T-helper 2 cell (primary cell): Measurements from ENCODE around the gene CTSZ.
"Not testable (repeated sequence)": the region's sequence is repeated elsewhere in the genome, so short reads cannot be mapped to it uniquely, and the experiment has no call there.

Experiments
- DNase-seq, 5 experiments: peaks; one replicate each; pipeline versions ENCODE4 v3.0.0 to v3.0.0-alpha.2; 2012 to 2022

CTSZ gene

DNA sequence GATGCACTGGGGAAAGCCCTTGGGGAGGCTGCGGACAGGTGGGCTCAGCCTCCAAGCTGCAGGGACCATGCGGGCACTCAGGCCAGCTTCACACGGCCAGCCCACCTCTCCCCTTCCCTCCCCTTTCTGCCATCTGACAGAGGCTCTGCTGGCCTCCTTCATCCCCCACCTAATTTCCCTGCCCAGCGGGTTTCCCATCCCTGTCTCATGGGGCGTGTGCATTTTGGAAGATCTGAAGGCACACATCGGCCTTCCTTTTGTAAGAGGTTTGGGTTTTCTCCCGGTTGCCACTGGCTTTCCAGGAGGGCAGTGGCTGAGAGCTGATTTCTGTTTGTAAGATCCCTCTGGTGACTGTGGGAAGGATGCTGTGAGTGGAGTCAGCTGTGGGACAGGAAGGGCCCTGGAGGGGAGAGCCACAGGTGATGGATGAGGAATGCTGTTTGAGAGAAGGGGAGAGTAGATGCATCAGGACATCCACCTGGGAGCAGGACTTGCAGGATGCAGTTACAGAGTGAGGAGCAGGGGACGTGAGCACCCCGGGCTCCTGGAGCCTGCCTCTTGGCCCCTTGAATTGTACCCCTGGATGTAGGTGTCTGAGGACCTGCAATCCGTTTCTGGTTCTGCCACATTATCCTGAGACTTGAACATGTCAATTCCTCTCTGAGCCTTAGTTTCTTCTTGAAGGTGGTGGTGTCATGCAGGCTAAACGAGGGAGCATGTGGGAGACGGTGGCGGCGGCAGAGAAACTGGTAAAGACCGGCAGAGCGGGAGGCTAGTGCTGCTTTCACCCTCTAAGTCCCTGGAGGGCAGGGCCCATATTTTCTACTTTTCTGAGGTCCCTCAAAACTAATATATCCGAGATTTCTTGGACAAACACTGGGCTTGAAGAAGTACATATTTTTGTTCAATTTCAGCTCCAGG is 6.2 kb upstream of the CTSZ start:
- no peak for DNase-seq

DNA sequence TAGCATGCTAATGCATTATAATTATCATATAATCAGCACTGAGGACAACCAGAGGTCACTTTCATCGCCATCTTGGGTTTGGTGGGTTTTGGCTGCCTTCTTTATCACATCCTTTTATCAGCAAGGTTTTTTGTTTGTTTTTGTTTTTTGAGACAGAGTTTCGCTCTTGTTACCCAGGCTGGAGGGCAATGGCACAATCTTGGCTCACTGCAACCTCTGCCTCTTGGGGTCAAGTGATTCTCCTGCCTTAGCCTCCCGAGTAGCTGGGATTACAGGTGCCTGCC is 4.8 kb upstream of the CTSZ start:
- not testable (repeated sequence) for DNase-seq

DNA sequence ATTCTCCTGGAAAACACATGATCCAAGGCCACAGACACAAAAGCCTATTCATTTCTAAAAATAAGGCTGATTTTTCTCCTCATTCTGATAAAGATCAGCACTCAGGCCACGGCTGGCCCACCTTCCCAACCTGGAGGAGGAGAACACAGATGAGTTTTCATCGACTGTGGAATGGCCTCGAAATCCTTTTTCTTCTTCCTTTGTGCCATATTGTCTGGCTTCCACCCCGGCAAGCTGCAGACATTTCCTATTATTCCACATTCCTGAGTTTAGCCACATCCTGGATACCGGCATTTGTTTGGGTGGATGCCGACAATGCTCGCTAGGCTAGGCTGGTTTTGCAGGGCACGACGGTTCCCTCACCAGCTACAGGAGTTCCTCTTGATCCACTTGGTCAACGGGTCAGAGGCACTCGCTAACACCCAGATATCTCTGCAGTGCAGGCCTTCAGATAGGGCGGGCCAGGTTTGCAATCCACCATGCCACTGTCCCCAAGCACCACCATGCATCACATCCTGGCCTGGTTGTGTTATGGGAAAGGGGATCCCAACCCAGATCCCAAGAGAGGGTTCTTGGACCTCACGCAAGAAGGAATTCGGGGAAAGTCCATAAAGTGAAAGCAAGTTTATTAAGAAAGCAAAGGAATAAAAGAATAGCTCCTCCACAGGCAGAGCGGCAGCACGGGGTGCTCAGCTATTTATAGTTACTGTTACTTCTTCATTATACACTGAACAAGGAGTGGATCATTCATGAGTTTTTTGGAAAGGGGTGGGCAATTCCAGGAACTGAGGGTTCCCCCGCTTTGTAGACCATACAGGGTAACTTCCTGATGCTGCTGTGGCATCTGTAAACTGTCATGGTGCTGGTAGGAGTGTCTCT is 4.2 kb upstream of the CTSZ start:
- peak in 1 of 5 experiments; percentile 38 for DNase-seq

DNA sequence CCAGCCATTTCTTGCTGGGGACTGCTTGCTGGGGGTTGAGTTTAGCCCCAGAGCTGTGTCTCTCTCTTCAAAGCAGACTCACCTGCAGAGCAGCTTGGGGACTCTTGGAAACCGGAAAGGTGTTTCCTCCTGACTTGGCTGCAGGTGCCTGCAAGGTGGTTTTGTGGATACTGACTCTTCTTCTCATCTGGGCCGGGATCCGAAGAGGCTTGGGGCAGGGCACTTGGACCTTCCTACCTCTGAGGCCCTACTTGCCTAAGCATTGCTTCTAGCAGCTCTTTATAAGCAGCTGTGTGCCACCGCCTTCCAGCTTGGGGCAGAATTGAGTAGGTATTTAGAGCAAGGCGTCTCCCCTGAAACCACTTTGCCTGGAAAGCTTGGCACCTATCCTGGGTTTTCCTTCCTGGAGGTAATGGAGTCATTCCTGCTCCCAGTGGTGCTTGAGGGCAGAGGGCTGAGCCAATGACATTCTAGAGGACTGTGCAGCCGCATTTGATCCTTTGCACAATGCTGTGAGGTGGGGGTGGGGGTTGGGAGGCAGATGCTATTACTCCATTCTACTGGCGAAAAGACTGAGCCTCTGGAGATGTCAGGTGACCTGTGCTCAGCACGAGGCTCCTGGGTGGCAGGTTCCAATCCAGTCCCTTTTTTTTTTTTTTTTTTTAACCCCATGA is 3.4 kb upstream of the CTSZ start:
- DNase-seq = no peak

DNA sequence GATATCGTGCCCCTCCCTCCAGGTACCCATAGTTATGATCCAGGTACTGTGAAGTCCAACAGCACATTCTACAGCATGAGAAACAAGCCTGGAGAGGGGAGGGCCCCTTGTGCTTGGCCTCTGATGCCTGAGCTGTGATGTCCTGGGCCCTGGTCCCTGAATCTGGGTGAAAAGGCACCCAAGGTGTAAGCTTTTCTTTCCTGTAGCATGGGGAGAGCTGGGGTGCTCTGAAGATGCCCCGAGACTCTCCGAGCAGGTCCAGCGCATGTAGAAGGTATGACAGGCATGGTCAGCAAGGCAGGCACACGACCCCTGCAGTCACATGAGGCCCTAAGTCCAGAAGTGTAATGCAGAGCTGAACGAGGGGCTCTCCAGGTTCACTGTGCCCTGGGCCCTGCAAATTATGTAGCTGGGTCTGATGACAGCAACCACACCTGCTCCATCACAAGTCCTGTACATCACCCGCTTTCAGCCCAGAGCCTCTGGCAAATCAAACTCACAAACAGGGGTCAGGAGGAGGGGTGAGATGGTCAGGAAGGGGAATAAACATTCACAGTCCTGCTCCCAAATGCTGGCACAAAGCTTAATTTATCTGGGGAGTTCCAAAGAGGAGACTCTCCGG is 1.8 kb upstream of the CTSZ start:
- no peak for DNase-seq

DNA sequence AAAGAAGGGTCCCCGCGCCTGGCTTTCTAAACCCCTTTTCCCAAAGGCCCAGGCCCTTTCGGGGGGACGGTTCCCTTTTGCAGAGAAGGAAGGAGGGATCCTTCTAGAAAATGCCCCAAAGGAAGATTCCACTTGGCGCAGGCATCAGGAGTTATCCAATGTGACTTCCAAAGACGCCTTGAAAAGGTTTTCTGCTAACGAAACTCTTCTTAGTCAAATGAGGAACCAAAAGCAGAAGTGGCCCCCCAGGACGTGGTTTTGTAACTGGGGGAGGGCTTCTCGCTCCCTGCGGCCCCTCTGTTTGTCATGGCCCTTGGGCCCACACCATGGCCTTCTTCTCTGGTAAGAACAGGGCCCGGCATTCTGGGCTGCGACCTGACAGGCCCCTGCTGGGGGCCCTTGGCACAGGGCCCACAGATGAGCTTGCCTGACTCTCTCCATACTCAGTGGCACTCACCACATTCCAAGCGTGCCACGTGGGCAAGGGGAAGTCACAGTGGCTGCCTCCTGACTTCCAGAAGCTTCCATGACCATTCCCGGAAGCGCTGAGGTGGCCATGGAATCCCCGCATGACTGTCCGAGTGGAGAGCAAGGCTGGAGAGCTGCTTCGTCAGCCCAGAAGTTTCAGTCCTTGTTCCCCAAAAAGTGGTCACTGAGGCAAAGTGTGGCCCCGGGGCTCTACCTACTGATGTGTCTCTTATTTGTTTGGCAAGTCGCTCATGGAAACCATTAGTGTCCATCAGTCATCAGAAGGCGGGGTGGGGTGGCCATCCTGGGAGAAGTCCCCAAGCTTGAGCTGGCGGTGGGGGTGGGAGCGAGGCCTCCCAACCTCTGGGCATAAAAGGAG is 834 bp upstream of the CTSZ start:
- no peak for DNase-seq

DNA sequence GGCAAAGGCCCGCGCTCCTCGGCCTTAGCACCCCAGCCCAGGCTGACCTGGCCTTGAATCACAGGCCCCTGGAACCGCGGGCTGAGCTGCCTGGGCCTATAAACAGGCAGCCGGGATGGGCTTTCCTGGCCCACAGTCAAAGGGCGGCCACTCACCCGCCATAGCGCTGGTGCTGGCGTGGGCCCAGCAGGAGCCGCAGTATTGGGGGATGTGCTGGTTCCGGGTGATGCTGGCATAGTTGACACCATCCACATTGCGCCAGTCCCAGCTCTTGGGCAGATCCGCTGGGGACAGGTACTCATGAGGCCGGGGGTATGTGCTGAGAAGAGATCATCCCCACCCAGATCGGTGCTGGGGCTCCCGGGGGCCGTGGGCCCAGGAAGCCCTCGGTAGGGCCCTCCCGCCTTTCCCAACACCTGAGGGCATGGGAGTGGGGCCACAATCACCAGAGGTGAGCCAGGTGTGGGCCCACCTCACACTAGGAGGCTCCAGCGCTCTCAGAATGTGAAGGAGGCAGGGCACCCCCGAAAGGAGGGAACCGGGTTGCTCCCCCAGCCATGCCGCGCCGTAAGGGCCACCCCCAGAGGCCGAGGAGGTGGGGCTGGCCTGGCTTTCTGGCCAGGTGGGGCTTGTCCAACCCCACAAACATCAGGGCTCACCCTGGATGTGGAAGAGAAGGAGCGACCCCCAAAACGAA is 739 bp downstream of the CTSZ start:
- DNase-seq = no peak

DNA sequence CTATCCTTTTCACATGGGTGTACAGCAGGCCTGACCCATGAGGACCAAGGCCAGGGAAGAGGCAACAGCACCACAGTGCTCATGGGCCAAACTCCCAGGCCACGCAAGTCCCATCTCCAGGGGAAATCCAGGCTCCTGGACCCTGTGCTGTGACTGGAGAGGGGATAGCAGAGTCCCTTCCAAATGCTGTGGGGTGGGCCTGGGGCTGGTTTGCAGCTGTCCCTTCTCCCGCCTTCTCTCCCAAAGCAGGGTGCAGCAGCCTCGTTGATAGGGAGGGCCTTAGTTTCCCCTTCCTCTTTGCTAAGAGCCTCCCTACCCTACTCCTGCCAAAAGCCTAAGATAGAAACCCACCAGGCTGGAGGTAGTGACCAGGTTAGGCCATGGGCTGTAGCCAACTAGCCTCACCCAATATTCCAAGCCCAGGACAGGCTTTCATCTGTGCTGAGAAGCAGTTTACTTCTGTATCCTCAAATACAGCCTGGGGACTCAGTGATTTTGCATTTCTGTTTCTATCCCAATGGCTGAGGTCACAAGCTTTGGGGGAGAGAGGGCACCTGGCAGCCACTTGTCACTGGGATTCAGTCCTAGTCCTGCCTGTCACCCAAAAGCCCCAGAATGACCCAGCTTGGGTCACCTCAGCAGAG is 1.4 kb downstream of the CTSZ start:
- DNase-seq = no peak

DNA sequence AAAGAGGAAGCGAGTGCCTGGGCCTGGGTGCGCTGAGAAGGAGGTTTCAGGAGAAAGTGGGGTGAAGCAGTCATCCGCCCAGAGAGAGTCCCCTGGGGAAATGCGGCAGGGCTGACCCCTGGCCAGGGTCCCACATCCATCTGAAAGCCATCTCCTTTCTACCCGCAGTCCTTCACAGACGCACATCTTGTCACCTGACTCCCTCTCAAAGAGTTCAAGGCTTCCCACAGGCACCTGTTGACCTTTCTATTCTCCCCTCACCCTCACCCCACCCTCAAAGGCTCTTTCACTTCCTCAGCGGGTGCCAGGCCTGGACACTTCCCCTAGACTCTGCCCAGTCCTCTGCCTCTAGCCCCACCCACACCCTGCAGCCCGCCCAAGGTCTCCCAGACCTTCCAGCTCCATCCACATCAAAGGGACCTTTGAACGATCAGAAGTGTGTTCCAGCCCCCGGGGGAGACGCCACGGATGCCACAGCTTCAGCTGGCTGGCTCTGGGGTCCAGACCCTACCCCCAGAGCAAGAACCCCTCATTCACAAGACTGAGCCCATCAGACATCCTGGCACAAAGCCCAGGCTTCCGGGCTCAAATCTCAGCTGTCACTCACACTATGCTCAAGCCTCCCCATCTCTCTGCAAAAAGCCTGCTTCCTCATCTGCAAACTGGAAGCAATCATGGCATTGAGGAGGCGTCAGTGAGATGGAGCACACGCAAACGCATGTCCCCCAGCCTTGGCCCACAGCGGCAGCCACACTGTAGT is 2.1 kb downstream of the CTSZ start:
- DNase-seq = peak in 2 of 5 experiments; percentile 35 to 78

DNA sequence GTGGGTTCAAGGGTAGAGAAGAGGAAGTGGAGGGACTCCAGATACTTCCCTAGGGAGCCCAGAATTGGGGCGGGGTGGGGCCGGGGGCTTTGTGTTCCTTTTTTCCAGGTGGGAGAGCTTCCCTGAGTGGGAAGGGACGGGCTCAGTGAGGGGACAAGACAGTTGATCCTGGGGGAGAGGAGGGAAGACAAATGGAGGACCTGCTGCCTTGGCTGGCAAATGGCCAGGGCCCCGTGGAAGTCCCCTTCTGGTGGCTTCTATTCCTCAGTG is 2.6 kb downstream of the CTSZ start:
- DNase-seq = peak; percentile 20 to 56 (median 40)

DNA sequence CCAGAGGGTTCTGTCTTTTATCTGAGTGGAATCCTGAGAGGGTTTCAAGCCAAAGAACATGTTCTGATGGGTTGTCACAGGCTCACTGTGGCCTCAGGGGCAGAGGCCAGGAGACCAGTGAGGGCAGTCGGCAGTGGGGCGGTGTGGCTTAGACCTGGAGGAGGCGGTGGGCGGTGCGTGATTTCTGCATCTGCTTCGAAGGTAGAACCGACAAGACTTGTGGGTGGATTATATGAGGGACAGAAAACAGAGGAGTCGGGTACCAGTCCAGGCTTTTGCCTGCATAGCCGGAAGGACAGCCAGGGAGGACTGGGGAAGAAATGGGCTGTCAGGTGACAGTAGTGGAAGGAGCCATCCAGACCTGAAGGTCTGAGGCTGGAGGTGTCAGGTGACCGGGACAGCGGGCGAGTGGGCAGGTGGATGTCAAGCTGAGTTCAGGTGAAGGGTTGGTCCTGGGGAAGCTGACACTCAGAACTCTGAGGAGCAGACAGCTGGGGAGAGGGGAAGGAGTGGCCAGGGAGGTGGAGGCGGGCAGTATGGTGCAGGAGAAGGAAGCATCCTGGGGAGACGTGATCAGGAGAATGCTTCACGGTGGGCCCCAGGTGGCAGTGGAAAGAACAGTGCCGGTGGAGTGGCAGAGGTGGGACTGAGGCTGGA is 3.1 kb downstream of the CTSZ start:
- DNase-seq = no peak

DNA sequence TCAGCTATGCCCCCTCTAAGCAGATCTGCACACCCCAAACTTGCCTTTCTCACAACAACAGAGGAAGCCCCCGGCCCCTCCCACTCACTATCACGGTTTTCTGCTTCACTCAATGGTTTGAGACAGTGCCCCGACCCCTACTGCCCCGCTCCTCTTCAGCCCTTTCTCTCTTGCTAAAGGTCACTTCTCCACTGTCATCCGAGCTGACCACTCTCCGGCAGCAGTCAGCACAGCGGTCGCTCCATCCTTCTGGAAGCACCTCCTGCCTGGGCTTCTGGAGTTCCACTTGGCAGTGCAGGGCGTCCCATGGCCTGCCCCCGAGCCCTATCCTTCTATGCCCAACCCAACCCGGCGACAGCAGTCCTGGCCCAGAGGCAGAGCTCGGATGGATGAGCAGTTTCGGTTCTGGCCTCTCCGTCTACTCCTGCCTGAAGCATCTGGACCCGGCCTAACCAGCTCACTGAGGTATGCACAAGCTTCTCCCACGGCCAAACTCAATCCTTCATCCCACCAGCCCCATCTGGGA is 4.1 kb downstream of the CTSZ start:
- no peak for DNase-seq

DNA sequence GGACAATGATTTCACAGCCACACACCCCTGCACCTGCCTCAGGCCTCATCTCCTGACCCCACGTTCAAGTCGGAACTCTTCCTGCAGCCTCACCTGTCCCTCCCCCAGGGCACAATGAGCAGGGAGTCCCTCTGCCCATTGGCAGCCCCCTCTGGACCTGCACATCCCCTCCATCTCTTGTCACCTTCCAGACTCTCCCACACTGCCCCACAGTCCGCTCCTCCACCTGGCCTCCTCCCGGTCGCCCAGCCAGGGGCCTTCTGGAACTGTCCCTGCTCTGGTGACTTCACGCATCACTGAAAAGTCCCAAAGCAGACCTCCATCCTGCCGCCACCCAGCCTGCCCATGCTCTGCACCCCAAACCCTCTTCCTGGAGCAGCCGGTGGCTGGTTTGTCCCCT is 4.7 kb downstream of the CTSZ start:
- DNase-seq = no peak

DNA sequence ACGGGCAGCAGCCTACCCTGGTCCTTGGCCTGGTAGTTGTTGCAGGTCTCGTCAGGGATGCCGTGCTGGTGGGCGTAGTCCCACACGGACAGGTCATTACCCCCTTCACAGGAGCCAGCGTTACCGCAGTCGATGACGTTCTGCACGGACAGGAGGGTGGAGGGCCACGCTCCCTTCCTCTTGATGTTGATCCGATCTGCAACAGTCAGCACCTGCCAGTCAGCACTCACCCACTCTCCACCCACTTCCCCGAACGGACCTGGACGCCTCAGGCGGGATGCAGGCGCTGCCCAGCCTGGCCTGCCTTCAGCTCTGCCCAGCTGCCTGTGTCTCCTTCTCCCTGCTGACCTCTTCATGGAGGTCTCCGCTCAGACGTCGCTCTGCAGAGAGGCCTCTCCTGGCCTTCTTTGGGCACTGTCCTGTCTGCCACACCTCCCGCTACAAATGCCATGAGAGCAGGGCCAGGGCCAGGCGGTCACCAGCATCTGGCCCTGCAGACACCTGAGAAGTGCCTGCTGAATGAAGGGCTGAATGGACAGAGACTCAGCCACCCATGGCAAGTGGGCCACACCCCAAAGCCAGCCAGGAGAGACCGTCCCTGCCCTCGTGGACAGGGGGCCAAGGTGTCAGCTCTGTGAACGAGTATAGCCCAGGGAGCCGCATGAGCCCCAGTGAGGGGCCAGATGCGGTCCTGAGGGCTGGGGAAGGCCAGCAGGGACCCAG is 5.4 kb downstream of the CTSZ start:
- no peak for DNase-seq

DNA sequence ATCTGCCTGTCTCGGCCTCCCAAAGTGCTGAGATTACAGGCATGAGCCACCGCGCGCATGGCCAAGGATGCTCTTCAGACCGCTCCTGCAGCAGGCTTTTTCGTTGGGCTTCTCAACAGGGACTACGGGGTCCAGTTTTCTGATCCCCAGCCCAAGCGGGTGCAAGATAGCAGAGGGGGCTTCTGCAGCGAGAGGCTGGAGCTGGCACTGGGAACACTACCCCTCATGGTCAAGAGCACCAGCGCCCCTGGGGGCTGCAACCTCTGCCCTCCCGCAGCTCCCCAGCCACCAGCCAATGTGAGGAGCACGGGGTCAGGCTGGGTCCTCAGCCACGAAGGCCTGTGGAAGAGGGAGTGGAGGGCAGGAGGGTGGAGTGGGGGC is 6.0 kb downstream of the CTSZ start:
- DNase-seq = no peak

DNA sequence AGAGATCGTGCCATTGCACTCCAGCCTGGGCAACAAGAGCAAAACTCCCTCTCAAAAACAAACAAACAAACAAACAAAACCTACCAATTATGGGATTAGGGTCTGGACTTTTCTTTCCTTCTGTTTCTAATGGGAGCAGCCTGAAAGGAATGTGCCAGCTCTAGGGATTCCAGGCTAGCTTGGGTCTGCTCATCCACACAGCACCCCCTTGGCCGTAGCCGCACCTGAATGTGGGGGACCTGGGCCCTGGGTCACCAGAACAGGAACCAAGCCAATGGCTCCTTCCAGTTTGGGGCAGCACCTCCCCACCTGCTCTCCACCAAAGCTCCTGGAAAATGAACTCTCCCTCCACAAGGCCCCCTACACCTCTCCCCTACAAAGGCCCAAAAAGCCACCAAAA is 6.7 kb downstream of the CTSZ start:
- no peak for DNase-seq

DNA sequence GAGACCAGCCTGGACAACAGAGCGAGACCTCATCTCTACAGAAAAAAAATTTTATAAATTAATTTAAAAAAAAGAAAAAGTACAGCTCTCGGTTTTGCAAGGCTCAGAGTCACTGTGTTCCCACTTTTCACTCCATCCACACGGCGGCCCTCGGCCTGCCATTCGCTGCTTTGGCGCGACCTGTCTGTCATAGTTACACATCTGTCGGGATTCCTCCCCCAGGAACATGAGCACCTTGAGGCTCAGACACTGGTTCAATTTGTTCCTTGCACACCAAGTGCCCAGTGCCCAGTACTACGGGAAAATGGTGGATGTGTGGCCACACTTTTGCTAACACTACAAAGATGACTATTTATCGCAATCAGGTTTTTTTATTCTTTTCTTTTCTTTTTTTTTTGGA is 8.4 kb downstream of the CTSZ start:
- DNase-seq = no peak

DNA sequence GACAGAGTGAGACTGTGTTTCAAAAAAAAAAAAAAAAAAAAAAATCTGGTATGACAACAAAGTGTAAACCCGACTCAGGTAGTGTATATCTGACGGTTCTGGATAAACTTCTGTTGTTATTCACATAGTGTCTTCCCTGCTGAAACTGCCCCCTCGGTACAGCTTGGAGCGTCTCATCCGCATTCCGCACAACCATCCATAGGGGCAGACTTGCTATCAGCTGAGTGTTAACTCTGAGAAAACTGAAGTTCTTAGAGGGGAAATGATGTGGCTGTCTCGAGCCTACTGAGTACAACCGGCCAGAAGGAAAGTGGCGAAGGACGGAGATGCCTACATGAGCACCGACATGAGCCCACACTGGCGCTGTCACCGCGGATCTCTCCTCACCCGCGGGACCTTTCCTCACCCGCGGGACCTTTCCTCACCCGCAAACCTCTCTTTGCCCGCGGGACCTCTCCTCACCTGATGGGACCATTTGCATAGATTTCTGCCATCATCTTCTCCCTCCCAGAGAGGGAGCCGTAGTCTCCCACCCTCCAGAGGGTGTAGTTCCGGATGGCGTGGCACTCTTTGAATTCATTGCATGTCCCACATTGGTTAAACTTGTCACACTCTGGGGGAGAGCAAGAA is 9.8 kb downstream of the CTSZ start:
- DNase-seq = no peak
